ENCODE results near the gene RBM20.

- TF ChIP-seq EZH2 (IDR thresholded peaks at IDR 0.05; ENCODE audit: low read length), result no peak
- TF ChIP-seq CTCF (optimal IDR thresholded peaks at IDR 0.05 in 1 of 3, IDR thresholded peaks at IDR 0.05 in 1 of 3, conservative IDR thresholded peaks at IDR 0.05 in 1 of 3; ENCODE audit: extremely low read depth in 1 of 3, insufficient read depth in 2 of 3, low read length in 3 of 3), result no peak
These were observed 201.1 kb downstream of the RBM20 start for GRCh38 chr10:110845192-110845755.

All from keratinocyte (primary cell).